ENCODE data around the gene FHAD1.

- TF ChIP-seq POLR2AphosphoS5 (IDR thresholded peaks at IDR 0.05): no peak
- no peak for TF ChIP-seq CTCF (IDR thresholded peaks at IDR 0.05)
- no peak for TF ChIP-seq POLR2A (IDR thresholded peaks at IDR 0.05)
Measured at GRCh38 chr1:15334995-15335394, 88.0 kb downstream of the FHAD1 start.
